Tibial artery (tissue), 4 donors: ENCODE data around the gene MICAL3.
"Not testable (repeated sequence)": the region's sequence is repeated elsewhere in the genome, so short reads cannot be mapped to it uniquely, and the experiment has no call there.

Source experiments
- DNase-seq, 2 donors: peaks; one replicate each; pipeline ENCODE4 v3.0.0-alpha.2; 2019
- H3K27ac ChIP-seq, 2 donors: fragments of 200-600 bp; sonication (generic) in 1 of 2; 1 replicate in 1 of 2; 2 replicates in 1 of 2; pipeline ENCODE4 v1.5.1; 2018 to 2019; ENCODE audit warnings: mild to moderate bottlenecking in 1 of 2
- H3K27me3 ChIP-seq, 2 donors: fragments of 200-600 bp; sonication (generic) in 1 of 2; one replicate each; pipeline versions ENCODE4 v1.5.1 to v1.6.0; 2016 to 2019
- H3K36me3 ChIP-seq, 3 donors: fragments of 200-600 bp; sonication (generic) in 2 of 3; one replicate each; pipeline ENCODE4 v1.5.1; 2016 to 2019; ENCODE audit warnings: mild to moderate bottlenecking in 2 of 3
- H3K4me1 ChIP-seq, 4 donors: fragments of 200-600 bp; sonication (generic) in 2 of 4; 1 replicate in 3 of 4; 2 replicates in 1 of 4; pipeline ENCODE4 v1.5.1; 2016 to 2019
- H3K4me3 ChIP-seq, 2 donors: fragments of 200-600 bp; sonication (generic) in 1 of 2; 1 replicate in 1 of 2; 2 replicates in 1 of 2; pipeline ENCODE4 v1.5.1; 2018 to 2019; ENCODE audit warnings: mild to moderate bottlenecking in 2 of 2
- H3K9me3 ChIP-seq, 3 donors: fragments of 200-600 bp; sonication (generic) in 1 of 3; one replicate each; pipeline ENCODE4 v1.5.1; 2016 to 2019
- intact Hi-C: fragments of 100-400 bp; cut with DNase I; formaldehyde crosslinking; loops from one replicate; pipeline ENCODE4 v1.15.0; 2023; ENCODE audit warnings: low total_unique reads
- TF ChIP-seq, protein P1 (sequence below), 2 experiments: fragments of 200-600 bp in 1 of 2; fragments of 450-650 bp in 1 of 2; IDR thresholded peaks; one replicate each; pipeline ENCODE4 v1.5.1; 2017 to 2019; ENCODE audit warnings: antibody characterized with exemption in 2 of 2, mild to moderate bottlenecking in 1 of 2, moderate library complexity in 1 of 2

MICAL3 gene

DNA sequence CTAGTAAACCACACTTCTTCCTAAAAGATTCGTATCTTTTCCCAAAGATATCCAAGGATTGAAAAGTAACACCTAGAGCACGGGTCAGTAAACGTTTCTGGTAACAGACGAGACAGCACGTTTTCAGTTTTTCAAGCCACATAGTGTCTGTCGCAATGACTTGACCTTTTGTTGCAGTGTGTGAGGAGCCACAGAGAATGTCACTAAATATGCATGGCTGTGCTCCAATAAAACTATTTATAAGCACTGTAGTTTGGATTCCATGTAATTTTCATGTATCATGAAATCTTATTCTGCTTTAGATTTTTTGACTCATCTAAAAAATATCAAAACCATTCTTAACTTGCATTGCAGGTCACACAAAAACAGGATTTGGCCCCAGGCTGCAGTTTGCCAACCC lies 18.3 kb upstream of the MICAL3 start:
- Histone ChIP-seq H3K9me3 (no peaks in the 10 kb centered on the region), H3K4me3 (no peak overlapping the region), H3K4me1 (peaks cover 0 to 43% (median 22%) of the 10 kb centered on the region in 4 donors), H3K36me3 (no peaks in the 10 kb centered on the region), H3K27me3 (no peaks in the 10 kb centered on the region), H3K27ac (peak overlapping the region; percentile 82 to 87)
- intact Hi-C loops, result no loop called here
- TF ChIP-seq, protein P1, sequence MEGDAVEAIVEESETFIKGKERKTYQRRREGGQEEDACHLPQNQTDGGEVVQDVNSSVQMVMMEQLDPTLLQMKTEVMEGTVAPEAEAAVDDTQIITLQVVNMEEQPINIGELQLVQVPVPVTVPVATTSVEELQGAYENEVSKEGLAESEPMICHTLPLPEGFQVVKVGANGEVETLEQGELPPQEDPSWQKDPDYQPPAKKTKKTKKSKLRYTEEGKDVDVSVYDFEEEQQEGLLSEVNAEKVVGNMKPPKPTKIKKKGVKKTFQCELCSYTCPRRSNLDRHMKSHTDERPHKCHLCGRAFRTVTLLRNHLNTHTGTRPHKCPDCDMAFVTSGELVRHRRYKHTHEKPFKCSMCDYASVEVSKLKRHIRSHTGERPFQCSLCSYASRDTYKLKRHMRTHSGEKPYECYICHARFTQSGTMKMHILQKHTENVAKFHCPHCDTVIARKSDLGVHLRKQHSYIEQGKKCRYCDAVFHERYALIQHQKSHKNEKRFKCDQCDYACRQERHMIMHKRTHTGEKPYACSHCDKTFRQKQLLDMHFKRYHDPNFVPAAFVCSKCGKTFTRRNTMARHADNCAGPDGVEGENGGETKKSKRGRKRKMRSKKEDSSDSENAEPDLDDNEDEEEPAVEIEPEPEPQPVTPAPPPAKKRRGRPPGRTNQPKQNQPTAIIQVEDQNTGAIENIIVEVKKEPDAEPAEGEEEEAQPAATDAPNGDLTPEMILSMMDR (IDR thresholded peaks at IDR 0.05), result no peak
- no peak for DNase-seq

DNA sequence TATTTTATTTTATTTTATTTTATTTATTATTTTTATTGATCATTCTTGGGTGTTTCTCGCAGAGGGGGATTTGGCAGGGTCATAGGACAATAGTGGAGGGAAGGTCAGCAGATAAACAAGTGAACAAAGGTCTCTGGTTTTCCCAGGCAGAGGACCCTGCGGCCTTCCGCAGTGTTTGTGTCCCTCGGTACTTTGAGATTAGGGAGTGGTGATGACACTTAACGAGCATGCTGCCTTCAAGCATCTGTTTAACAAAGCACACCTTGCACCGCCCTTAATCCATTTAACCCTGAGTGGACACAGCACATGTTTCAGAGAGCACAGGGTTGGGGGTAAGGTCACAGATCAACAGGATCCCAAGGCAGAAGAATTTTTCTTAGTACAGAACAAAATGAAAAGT lies 16.5 kb upstream of the MICAL3 start:
- intact Hi-C loops, H3K27me3 ChIP-seq, H3K4me3 ChIP-seq, H3K9me3 ChIP-seq, H3K36me3 ChIP-seq: not testable (repeated sequence)
- DNase-seq, result peak in 1 of 2 donors; percentile 1
- peak overlapping the region in 1 of 2 donors; percentile 46 for H3K27ac ChIP-seq
- H3K4me1 ChIP-seq, result peaks cover 0 to 55% (median 29%) of the 10 kb centered on the region in 4 donors

DNA sequence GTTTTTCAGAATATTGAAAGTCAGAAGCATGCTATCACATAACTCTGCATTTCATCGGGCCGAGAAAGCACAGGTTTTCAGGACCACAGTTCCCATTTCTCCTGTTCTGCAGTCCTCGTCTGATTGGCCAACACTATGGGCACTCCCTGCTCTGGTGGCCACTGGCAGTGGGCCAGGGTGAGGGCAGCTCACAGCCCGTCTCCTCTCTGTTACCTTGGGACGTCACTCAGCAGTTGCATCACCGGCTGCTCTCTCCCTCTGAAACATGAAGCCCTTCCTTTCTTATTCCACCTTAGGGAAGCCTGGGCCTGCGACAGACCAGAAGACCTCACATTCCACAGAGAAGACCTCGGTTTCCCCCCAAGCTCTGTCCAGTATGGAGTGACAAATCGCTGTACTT lies 11.4 kb upstream of the MICAL3 start:
- TF ChIP-seq, protein P1 (IDR thresholded peaks at IDR 0.05), result no peak
- Histone ChIP-seq H3K4me3 (no peak overlapping the region), H3K9me3 (no peaks in the 10 kb centered on the region), H3K4me1 (peaks cover 0 to 66% (median 38%) of the 10 kb centered on the region in 4 donors), H3K27ac (peak overlapping the region; percentile 75 to 77), H3K36me3 (no peaks in the 10 kb centered on the region), H3K27me3 (no peaks in the 10 kb centered on the region)
- intact Hi-C loops, result no loop called here
- DNase-seq, result peak in 1 of 2 donors; percentile 87

DNA sequence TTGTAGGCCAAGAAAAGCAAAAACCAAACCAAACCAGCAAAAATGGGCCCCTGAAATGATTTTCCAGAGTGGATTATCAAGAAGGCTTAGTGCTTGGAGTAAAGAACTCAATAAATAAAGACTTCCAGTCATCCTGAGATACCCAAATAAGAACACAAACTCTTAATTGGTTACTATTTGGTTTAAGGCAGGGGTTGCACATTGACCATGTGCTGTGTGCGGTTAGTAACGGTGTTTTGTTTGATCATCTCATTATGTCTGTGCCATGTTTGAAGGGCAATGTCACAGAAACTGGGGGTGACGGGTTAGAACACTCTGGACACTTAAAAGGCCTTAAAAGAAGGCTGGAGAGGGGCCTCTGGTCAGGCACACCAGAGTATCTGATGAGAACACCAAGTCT lies 9.7 kb upstream of the MICAL3 start:
- intact Hi-C loops, result no loop called here
- peaks cover 0 to 66% (median 38%) of the 10 kb centered on the region in 4 donors for H3K4me1 ChIP-seq
- H3K9me3 ChIP-seq, result no peaks in the 10 kb centered on the region
- H3K27me3 ChIP-seq, result no peaks in the 10 kb centered on the region
- TF ChIP-seq, protein P1 (IDR thresholded peaks at IDR 0.05), result no peak
- H3K27ac ChIP-seq, result peak overlapping the region; percentile 75 to 77
- H3K36me3 ChIP-seq, result no peaks in the 10 kb centered on the region
- no peak overlapping the region for H3K4me3 ChIP-seq
- DNase-seq, result no peak

DNA sequence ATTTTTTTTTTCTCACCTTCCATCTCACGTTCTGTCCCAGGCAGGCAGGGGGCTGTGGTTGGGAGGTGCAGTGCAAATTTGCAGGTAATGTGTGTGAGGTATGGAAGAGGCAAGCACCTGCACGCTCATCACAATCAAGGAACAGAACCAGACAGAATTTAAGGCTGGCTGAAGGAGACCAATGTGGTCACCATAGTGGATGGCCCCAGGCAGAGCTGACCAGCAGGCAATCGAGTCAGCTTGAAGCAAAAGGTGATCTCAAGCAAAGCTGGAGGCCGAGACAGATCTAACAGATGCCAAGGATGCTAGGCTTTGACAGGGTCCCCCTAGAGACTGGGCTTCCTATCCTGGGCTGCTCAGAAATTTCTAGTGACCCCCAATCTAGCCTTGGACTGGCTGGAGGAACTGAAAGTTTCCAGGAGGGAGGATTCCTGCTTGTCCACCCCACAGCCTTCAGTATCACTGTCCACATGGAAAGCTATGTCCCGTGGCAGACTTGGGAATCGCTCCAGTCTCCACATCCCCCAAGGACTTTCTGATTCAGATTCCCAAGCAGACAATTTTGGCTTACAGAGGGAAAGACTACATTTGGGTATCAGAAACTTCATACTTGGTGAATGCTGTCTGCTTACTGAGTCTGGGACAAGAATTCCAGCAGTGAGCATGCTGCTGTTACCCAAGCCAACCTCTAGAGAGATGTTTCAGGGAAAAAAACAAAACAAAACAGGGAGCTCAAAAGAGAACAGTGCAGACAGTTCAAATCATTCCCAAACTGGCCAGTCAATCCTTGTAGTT lies 9.0 kb upstream of the MICAL3 start:
- intact Hi-C loops, result no loop called here
- Histone ChIP-seq H3K27ac (peak overlapping the region; percentile 75 to 77), H3K4me3 (no peak overlapping the region), H3K27me3 (no peaks in the 10 kb centered on the region), H3K9me3 (no peaks in the 10 kb centered on the region), H3K36me3 (no peaks in the 10 kb centered on the region), H3K4me1 (peaks cover 0 to 63% (median 38%) of the 10 kb centered on the region in 4 donors)
- TF ChIP-seq, protein P1 (IDR thresholded peaks at IDR 0.05), result peak; percentile 34 to 43
- DNase-seq, result peak in 1 of 2 donors; percentile 79

DNA sequence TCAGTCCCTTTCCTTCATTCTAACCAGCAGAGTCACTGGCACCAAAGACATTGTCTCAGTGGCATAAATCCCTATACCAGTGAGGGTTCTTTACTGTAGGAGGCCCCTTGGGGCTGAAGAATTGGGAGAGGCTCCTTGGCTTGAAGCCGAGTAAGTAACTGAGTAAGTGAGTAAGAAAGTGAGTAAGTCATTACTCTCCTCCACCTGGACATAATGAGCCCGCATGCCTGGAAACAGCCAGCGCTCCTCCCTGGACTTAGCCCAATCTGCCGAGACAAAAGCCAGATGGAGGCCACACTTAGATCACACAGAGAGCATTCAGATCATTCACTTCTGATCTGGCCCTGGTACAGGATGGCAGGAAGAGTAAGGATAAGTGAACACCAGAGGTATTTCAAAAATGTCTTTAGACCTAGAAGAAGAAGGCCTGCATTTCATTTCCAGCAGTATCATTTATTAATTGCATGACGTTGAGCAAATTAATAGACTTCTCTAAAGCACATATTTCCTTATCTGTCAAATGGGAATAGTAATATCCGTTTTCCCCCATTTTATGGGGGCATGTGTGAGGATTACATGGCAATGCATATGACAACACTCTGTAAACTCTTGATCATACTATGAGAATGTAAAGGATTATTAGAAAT lies 8.2 kb upstream of the MICAL3 start:
- Histone ChIP-seq H3K27ac (peak overlapping the region; percentile 75 to 77), H3K27me3 (no peaks in the 10 kb centered on the region), H3K36me3 (no peaks in the 10 kb centered on the region), H3K9me3 (no peaks in the 10 kb centered on the region), H3K4me3 (no peak overlapping the region), H3K4me1 (peaks cover 0 to 58% (median 38%) of the 10 kb centered on the region in 4 donors)
- TF ChIP-seq, protein P1 (IDR thresholded peaks at IDR 0.05), result no peak
- intact Hi-C loops, result no loop called here
- no peak for DNase-seq
